Fibroblast of skin of right quadriceps (primary cell): ENCODE measurements around the gene PRLR.
A peak's percentile ranks its signal among the peaks of the same experiment; 100 is the strongest.
"Not testable (repeated sequence)": the region's sequence is repeated elsewhere in the genome, so short reads cannot be mapped to it uniquely, and the experiment has no call there.

Experiments
- DNase-seq: peaks from one replicate; pipeline ENCODE4 v3.0.0-alpha.2; 2013

PRLR gene

DNA sequence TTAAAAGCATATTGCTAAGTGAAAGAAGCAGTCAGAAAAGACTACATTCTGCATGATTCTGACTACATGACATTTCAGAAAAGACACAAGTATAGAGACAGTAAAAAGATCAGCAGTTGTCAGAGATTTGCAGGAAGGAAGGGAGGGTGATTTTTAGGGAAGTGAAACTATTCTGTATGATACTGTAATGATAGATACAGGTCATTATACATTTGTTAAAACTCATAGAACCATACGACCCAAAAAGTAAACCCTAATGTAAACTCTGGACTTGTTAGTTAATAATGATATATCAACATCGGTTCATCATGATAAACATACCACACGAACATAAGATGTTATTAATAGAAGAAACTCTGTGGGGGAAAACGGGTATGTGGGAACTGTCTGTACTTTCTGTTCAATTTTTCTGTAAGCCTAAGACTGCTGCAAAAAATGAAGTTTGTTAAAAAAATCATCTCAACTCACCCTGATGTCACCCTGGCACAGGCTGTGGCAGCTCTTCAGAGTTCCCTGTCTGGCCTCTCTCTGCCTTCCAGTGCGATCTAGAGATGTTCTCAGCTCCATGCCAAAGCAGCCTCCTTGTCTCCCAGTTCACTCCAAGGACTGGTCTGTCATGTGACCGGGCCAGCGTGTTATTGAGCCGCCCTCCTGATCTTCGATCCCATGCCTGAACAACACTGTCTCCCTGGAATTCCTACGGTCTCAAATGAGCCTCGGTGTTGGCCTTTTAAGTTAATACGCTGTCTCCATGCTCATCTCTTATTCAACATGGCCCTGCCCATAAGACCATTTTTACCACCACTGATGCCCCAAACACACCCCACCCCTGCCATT lies 35.4 kb downstream of the PRLR start:
- no peak for DNase-seq

DNA sequence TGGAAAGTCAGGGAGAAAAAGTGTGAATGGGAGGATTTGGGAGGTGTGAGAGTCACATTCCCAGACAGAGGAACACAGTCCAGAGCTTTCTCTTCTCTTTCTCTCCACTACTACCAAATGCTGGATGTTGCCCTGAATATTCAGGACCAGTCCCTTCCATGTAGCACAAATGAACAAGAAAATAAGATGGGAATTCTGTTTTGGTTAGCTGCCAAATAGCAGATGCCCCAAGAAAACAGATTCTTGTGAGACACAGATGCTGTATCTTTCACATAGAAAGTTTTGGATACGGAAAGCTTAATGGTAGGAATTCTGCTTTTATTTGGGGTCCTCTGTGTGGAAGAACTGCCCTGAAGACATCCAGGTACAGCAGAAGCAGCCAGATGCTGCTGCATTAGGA lies 37.8 kb downstream of the PRLR start:
- DNase-seq: no peak

GRCh38 chr5:35189801-35190200 lies 40.5 kb downstream of the PRLR start:
- DNase-seq: not testable (repeated sequence)

- DNase-seq: no peak
Observed at GRCh38 chr5:35188031-35188457, 42.2 kb downstream of the PRLR start.

DNA sequence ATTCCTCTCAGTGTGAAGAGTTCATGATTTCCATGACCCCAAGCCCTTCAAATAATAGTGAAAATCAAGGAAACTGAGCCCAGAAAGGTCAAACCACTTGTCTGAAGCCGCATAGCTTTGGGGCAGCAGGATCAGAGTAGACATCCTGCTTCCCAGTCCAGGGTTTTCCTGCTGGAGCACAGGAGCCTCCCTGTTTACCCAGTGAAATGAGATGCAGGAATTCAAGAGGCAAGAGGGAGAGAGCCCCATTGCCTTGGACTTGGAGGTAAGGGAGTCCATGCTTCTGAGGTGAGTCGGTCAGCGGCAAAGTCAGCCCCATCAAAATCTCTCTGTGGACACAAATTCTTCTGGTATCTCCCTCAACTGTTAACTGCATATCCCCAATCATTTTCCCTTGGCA lies 42.7 kb downstream of the PRLR start:
- not testable (repeated sequence) for DNase-seq

- no peak for DNase-seq
Observed at GRCh38 chr5:35186749-35187148, 43.5 kb downstream of the PRLR start.

DNA sequence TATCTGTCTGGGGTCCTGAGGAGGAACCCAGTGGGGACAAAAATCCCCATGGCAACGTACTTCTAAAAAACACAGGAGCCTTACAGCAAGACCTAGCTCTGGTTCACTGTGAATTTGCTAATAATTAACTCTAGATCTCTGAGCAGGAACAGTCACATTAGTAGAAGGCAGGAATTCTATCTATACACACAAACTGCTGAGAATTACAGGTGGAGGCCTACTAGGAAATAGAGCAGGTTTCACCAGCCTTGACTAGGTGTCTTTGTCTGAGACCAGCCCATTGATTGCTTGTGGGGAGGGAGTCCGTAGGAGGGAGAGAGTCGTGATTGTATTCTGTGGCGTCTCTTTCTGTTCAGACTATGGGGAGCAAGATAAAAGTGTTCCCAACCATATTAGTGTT lies 44.8 kb downstream of the PRLR start:
- no peak for DNase-seq

GRCh38 chr5:35183556-35183955 lies 46.7 kb downstream of the PRLR start:
- DNase-seq: no peak

DNA sequence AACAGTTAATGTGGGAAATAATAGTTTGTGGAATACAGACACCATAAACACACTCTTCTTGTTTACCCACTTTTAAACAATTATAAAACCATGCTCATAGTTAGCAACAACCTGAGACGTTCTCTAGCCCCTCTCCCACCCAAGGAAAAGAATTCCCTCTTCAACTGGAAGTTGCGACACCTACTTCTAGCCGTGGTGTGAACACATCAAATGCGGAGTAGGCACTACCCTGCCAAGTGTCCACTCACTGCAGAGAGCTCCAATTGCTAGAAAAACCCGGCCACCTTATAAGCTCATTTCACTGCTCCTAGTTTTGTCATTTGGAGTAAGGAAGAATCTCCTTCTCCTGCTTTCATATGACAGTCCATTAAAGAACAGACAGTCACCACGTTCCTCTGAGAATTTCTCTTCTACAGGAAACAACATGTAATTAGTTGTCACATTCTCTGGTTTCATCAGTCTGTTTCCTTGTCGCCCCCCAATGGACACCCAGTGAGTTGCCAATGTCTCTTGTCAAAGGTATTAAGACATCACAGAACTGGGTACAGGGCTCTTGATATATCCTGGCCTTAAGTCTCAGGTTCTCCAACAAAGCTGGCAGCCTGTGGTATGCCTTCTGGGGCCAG lies 47.3 kb downstream of the PRLR start:
- peak; percentile 65 for DNase-seq

DNA sequence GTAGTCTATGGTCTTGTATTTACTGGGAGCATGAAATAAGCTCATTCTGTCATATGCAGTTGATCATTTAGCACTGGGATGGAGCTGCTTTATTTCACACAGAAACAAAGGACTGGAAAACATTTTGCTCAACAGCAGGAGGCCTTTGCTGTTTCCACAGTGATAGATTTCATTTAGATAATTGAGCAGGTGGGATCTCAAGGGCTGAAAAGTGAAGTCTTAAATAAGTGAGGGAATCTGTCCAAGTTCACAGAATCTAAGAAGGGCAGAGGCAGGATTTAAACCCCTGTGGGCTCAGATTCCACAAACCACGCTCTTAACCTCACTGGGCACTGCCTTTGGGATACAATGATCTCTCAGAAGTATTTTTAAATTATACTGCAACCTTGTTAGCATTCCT lies 47.8 kb downstream of the PRLR start:
- no peak for DNase-seq

DNA sequence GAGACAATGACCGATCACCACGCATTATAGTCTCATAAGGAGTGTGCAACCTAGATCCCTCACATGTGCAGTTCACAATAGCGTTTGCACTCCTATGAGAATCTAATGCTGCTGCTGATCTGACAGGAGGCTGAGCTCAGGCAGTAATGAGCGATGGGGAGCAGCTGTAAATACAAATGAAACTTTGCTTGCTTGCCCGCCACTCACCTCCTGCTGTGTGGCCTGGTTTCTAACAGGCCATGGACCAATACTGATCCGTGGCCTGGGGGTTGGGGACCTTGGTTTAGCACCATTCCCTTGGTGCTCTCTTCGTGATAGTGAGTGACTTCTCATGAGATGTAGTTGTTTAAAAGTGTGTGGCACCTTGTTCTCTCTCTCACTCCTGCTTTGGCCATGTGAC lies 50.2 kb downstream of the PRLR start:
- no peak for DNase-seq

- no peak for DNase-seq
Observed at GRCh38 chr5:35177783-35178182, 52.5 kb downstream of the PRLR start.

DNA sequence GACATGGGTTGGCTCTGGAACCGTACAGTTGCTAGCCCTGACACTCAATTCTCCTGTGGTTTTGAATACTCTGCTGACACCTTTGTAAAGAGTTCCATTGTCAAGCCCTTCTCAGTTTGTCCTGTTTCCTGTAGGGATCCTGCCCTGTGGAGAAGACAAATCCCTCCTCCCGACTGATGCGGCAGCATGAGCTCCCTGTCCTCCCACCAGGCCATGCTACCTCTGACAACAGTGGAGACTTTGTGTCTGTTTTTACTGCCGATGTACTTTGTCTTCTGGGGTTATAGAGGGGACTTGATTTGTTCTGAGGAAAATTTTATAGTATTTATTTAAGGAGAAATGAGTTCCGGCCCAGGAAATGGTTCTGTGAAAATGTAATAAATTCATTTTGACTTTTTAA lies 57.8 kb downstream of the PRLR start:
- no peak for DNase-seq

- no peak for DNase-seq
Observed at GRCh38 chr5:35171991-35172390, 58.3 kb downstream of the PRLR start.

DNA sequence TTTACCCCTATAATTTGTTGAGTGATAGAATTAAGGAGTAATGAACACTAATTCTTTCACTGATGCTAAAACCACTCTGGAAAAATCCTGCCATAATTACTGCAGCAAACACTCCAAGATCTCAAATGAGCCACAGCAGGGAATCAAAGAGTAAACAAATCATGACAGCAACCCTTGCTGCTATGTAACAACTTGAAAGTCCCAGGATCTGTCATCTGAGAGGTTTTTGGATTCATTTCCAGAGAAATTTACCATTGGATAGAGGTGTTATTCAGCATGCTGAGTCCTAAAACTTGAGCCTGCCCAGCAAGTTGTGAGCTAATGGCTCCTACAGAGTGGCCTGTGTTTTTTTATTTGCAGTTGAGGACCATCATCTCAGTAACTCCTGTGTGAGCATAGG lies 59.2 kb downstream of the PRLR start:
- DNase-seq: no peak

- no peak for DNase-seq
Observed at GRCh38 chr5:35166043-35166442, 64.2 kb downstream of the PRLR start.

DNA sequence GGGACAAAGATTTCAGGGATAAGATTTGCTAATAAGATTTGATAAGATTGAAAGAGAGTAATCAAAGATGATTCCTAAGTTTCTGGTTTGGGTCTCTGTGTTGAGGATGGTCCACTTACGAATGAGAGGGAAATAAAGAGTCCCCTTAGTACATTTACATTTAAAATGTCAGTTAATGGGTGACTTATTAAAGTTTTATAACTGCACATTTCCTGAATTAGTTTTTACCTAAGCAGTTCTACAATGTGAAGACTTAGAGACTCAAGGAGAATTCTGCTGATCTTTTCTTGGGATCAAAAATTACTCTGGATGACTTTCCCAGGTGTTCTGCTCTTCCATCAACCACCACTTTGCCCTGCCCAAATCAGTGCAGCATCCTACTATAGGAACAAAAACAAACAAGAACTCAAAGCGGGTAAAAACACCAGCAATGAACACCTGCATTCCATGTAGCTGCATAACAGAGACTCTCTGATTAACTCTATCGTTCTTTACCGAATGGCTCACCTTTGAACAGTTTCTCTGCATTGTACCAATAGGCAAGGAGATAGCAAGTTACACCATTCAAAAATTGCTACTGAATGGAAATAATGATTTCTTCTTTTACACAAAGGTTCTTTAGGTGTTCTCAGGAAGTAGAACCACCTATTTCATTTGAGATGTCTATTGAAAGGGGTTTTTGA lies 65.3 kb downstream of the PRLR start:
- DNase-seq: no peak

- DNase-seq: no peak
Observed at GRCh38 chr5:35163710-35164033, 66.6 kb downstream of the PRLR start.

- DNase-seq: no peak
Observed at GRCh38 chr5:35162848-35163709, 67.2 kb downstream of the PRLR start.

- DNase-seq: no peak
Observed at GRCh38 chr5:35161652-35162273, 68.5 kb downstream of the PRLR start.

GRCh38 chr5:35160486-35161116 lies 69.7 kb downstream of the PRLR start:
- DNase-seq: no peak

DNA sequence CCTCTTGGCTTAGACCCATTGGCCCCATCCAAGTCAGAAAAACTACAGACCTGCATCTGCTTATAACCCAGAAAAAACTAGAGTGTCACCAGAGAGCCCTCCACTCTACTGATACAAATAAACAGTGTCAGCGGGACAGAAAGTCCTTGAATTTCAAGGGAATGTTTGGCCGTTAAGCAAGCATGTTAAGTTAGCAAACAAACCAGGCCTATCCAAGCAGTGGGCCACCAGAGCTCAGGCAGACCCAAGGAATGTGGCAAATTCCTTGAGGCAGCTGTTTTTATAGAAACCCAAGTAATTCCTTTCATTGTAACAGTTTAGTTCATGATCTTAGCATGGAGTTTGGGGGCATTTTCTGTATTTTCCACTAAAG lies 70.9 kb downstream of the PRLR start:
- no peak for DNase-seq
